ENCODE data around the gene RAB4A.

RAB4A gene

GRCh38 chr1:229247871-229248270 is 23.0 kb upstream of the RAB4A start:
- no peak for DNase-seq

GRCh38 chr1:229248821-229249817 is 21.8 kb upstream of the RAB4A start:
- DNase-seq = no peak

- no peak for DNase-seq
These were observed 20.9 kb upstream of the RAB4A start for GRCh38 chr1:229249854-229250644.

GRCh38 chr1:229251185-229251584 is 19.7 kb upstream of the RAB4A start:
- DNase-seq = no peak

GRCh38 chr1:229252228-229252984 is 18.5 kb upstream of the RAB4A start:
- no peak for DNase-seq

GRCh38 chr1:229253151-229253974 is 17.5 kb upstream of the RAB4A start:
- DNase-seq = peak; percentile 77

- DNase-seq = peak; percentile 64
These were observed 15.9 kb upstream of the RAB4A start for GRCh38 chr1:229254910-229255541.

GRCh38 chr1:229258031-229258756 is 12.7 kb upstream of the RAB4A start:
- DNase-seq = peak; percentile 79

GRCh38 chr1:229258757-229259060 is 12.2 kb upstream of the RAB4A start:
- no peak for DNase-seq

GRCh38 chr1:229260297-229260696 is 10.6 kb upstream of the RAB4A start:
- no peak for DNase-seq

- no peak for DNase-seq
These were observed 8.7 kb upstream of the RAB4A start for GRCh38 chr1:229262239-229262638.

- DNase-seq = no peak
These were observed 7.7 kb upstream of the RAB4A start for GRCh38 chr1:229263254-229263653.

- DNase-seq = no peak
These were observed 6.8 kb upstream of the RAB4A start for GRCh38 chr1:229264068-229264467.

GRCh38 chr1:229264487-229264886 is 6.4 kb upstream of the RAB4A start:
- DNase-seq = no peak

GRCh38 chr1:229266274-229266673 is 4.6 kb upstream of the RAB4A start:
- DNase-seq = no peak

- no peak for DNase-seq
These were observed 3.9 kb upstream of the RAB4A start for GRCh38 chr1:229266832-229267500.

- no peak for DNase-seq
These were observed 2.4 kb upstream of the RAB4A start for GRCh38 chr1:229268505-229268904.

GRCh38 chr1:229271448-229272159 is 693 bp downstream of the RAB4A start:
- peak; percentile 43 for DNase-seq

Data from CD4-positive, alpha-beta T cell treated with Interleukin-17A for 1 hour (primary cell).